Measurements from ENCODE around the gene PADI6. TPM values are rescaled to one million over a fixed set of nuclear protein-coding genes. Genes with fewer than 3 reads are reported as not detected.

The PADI6 gene
- total RNA-seq, 2 donors from 2014 or later = not detected

DNA sequence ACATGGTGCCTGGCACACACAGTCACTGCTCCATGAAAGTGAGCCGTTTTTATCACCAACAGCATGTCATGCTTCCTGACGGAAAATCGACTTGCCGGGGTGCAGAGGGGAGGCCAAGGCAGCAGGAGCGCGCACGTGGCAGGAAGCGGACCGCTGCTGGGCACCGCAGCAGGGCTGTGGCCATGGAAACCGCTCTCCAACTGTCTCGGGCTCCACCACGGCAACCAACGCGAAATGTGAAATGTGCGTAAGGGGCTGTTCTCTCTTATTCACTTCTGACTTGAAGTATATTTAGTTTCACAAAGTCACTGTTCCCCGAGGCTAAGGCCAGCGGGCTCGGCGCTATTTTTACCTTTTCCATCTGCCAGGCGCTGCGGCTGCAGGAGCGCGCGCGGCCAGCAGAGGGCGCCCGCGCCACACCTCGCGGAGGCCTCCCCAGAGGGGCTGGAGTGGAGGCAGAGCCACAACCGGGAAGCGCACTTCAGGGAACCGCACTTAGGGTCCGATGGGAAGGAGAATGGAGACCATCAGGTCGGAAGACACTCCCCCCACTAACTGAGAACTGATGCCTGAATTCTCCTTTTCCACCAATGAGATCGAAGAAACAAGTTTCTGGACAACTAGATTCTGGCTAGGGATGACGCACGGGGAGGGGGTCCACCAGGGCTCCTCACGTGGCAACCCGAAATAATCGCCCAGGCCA, 47.8 kb downstream of the PADI6 start:
- H3K4me1 Mint-ChIP-seq (ENCODE audit: low read depth) = peaks cover 15% of the 10 kb centered on the region
- H3K9me3 Mint-ChIP-seq = no peaks in the 10 kb centered on the region
- H3K4me3 Mint-ChIP-seq = no peak overlapping the region
- no peaks in the 10 kb centered on the region for H3K27me3 Mint-ChIP-seq (ENCODE audit: low read depth)
- no peak overlapping the region for H3K27ac Mint-ChIP-seq
- H3K36me3 Mint-ChIP-seq (ENCODE audit: insufficient read depth in 2 of 2) = peaks cover 9 to 60% of the 10 kb centered on the region in 2 donors
- peak; percentile 56 to 74 for DNase-seq
- peak; percentile 63 to 75 for ATAC-seq (replicated peaks in 1 of 2)

DNA sequence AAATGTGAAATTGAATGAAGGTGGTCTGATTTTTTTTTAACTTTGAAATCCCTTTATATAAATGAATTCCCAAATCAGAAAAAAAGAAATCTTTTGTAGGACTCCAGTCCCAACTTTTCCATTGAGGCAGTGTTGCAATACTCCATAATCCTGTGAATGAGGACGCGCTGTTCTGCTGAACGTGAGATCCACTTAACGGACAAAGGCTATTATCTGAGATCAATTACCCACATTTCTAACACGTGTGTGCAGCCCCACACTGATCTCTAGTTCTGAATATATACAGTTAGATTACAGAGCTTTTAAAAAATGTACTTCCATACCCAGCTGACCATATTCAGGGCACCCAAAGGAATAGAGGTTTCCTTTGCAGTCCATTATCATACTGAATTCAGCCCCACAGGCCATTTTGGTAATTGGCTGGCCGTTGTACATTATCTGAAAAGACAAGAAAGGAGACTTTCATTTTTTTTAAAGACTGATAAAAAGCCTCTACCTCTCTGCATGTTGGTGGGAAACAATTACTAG, 48.5 kb downstream of the PADI6 start:
- Mint-ChIP-seq H3K4me1 (ENCODE audit: low read depth) (peaks cover 15% of the 10 kb centered on the region), H3K27ac (no peak overlapping the region), H3K36me3 (ENCODE audit: insufficient read depth in 2 of 2) (peaks cover 8 to 58% of the 10 kb centered on the region in 2 donors), H3K27me3 (ENCODE audit: low read depth) (no peaks in the 10 kb centered on the region), H3K9me3 (no peaks in the 10 kb centered on the region), H3K4me3 (no peak overlapping the region)
- DNase-seq (no peak), ATAC-seq (replicated peaks in 1 of 2) (no peak)

DNA sequence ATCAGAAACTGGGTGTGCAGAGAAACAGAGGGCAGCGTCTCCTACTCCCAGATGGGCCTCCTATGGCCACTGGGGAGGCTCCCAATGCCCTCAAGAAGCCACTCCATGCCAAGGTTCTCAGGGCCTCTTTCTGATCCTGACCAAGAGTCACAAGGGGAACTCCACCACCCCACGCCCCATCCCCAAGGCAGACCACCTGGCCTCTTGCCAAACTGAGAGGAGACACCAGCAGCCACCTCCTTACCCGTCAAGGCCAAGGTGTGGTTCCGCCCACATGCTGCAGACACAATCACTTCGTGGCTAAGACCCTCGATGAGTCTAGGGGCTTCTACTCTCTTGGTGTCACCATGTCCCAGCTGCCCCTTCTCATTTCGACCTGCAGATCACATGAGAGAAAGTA, 50.5 kb downstream of the PADI6 start:
- Mint-ChIP-seq H3K4me1 (ENCODE audit: low read depth) (peaks cover 23% of the 10 kb centered on the region), H3K27me3 (ENCODE audit: low read depth) (no peaks in the 10 kb centered on the region), H3K27ac (peak overlapping the region; percentile 40), H3K4me3 (no peak overlapping the region), H3K36me3 (ENCODE audit: insufficient read depth in 2 of 2) (peaks cover 10 to 59% of the 10 kb centered on the region in 2 donors), H3K9me3 (no peaks in the 10 kb centered on the region)
- no peak for DNase-seq
- no peak for ATAC-seq (replicated peaks in 1 of 2)

DNA sequence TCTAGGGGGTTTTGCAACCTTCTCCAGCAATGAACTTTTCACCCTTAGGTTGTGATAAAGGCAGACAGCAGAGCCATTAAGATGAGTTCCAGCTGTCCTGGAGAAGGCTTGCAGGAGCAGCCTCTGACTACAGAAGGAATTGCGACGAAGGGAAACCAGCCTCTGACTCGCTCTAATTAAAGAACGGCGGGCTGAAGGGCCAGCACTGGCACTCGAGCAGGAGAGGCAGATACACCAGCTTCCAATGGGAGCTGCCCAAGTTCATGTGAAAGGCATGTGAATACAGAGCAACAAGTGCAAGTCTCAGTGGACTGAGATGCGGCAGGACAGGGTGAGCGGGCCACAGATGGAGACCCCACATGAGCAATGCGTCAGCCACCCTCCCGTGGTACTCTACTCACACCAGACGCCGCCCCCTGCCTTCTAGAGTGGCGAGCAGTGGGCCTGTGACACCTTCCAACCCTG, 51.8 kb downstream of the PADI6 start:
- H3K36me3 Mint-ChIP-seq (ENCODE audit: insufficient read depth in 2 of 2) = peaks cover 12 to 54% of the 10 kb centered on the region in 2 donors
- DNase-seq (no peak), ATAC-seq (replicated peaks in 1 of 2) (no peak)
- peaks cover 23% of the 10 kb centered on the region for H3K4me1 Mint-ChIP-seq (ENCODE audit: low read depth)
- H3K4me3 Mint-ChIP-seq = no peak overlapping the region
- H3K27ac Mint-ChIP-seq = no peak overlapping the region
- H3K9me3 Mint-ChIP-seq = no peaks in the 10 kb centered on the region
- no peaks in the 10 kb centered on the region for H3K27me3 Mint-ChIP-seq (ENCODE audit: low read depth)

DNA sequence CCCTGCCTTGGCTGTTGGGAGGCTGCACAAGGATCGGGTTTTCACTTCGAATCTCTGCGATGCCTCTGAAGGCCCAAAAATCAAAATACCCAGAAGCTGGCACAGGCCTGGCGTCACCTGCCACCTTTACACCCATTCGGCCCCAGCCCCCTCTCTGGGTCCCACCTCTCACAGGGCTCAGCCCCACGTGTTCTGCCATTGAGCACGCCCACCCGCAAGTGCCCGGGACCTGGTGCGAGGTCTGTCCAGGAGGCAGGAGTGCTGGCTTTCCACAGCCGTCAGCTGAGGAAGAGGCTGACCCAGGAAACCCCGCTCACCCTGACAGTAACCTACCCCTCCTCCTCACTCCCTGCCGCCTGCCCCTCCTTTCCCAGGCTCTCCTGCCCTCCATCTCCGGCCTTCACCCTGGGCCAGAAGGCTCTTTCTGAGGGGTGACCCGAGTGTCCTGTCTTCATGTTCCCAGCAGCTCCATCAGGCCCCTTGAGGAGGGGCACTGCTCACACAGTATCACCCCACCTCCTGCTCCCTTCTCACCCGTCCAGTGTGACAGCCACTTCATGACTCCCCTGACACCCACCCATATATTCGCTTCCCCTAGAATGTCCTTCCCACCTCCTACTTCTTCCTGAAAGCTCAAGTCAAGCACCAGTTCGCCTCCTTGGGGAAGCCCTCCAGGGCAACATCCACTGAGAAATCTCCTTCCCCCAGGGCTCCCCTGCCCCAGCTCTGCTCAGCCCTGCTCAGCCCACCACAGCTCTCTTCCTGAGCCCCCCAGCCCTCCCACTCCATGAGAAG, 54.0 kb downstream of the PADI6 start:
- Mint-ChIP-seq H3K4me3 (no peak overlapping the region), H3K36me3 (ENCODE audit: insufficient read depth in 2 of 2) (peaks cover 8 to 47% of the 10 kb centered on the region in 2 donors), H3K27ac (no peak overlapping the region), H3K4me1 (ENCODE audit: low read depth) (peaks cover 23% of the 10 kb centered on the region), H3K9me3 (no peaks in the 10 kb centered on the region), H3K27me3 (ENCODE audit: low read depth) (no peaks in the 10 kb centered on the region)
- ATAC-seq (replicated peaks in 1 of 2) (peak in 1 of 2 donors; percentile 28), DNase-seq (no peak)

DNA sequence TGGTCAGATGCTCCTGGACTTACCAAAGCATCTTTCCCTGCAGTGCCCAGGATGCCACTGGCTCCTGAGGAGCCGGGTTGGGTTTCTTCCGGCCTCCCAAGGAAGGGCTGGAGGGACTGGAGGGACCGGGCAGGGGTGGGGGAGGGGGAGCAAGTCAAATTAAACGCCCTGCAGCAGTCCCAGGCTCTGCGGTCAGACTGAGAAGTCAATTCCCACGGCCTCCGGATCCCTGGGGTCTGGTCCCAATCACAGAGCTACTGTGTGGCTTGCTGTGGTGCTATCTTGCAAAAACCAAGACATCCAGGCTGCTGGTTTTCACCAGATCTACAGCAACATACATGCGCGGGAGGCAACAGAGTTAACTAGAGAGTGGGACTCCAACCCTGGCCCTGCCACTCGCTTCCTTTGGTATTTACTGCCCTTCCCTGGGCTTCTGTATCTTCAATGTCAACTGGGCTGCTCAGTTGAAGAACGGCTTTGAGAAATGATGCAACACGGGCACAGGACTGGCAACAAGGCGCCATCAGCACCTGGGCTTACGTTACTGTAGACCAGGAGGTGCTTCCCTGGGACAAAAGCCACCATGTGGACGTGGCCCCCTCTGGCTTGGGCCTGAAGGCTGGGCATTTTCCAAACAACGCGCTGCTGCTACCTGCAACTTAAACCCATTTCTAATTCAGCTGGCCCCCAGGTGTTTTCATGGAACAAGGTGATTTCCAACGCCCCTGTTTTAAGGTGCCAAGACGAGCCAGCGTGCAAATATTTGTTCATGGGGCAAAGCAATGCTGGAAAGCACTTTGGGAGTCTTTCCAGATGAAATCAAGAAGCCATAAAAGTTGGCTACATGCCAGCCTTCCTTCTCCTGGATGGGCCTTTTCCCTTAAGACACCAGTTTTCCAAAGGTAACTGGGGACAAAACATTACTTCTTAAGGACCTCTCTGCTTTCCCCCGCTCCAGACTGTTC, 56.0 kb downstream of the PADI6 start:
- Mint-ChIP-seq H3K36me3 (ENCODE audit: insufficient read depth in 2 of 2) (peaks cover 10 to 41% of the 10 kb centered on the region in 2 donors), H3K4me3 (no peak overlapping the region), H3K9me3 (no peaks in the 10 kb centered on the region), H3K27ac (peak overlapping the region; percentile 15), H3K27me3 (ENCODE audit: low read depth) (no peaks in the 10 kb centered on the region), H3K4me1 (ENCODE audit: low read depth) (peaks cover 21% of the 10 kb centered on the region)
- DNase-seq (no peak), ATAC-seq (replicated peaks in 1 of 2) (no peak)

DNA sequence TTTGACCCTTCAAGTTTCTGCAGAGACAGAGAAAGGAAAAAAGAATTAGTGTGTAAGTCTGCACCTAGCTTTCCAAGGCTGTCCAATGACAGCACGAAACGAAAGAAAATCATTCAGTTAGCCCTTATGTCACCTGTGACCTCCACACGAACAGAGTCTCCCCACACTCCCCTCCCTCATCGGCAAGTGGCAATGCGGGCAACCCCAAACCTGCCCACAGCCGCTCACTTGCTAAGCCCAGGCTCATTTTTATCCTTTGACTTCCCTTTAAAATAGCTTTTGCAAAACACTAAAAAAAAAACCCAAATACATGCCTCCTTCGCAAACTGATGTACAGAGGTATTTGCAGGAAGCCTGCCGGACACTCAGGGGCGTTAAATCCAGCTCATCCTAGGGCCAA, 57.2 kb downstream of the PADI6 start:
- Mint-ChIP-seq H3K9me3 (no peaks in the 10 kb centered on the region), H3K27me3 (ENCODE audit: low read depth) (no peaks in the 10 kb centered on the region), H3K4me1 (ENCODE audit: low read depth) (peaks cover 29% of the 10 kb centered on the region), H3K27ac (no peak overlapping the region), H3K36me3 (ENCODE audit: insufficient read depth in 2 of 2) (peaks cover 10 to 36% of the 10 kb centered on the region in 2 donors), H3K4me3 (no peak overlapping the region)
- DNase-seq = no peak
- no peak for ATAC-seq (replicated peaks in 1 of 2)

DNA sequence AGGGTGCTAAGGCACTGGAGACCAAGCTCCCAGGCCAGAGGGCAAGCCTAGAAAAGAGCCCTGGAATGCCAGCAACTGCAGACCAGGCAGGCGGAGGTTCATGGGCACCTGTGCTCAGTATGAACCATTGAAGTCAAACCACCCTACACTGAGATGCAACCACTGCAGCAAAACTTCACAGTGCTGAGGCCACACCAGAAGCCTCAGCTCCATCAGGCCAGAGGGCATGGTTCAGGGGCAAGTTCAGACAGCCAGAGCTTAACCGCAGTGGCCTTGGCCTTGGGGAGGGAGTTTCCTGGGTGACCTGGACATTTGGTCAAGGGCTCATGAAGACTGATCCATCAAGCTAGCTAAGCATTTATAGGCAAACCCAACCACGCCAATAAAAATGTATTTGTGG, 60.4 kb downstream of the PADI6 start:
- Mint-ChIP-seq H3K9me3 (no peaks in the 10 kb centered on the region), H3K4me3 (no peak overlapping the region), H3K36me3 (ENCODE audit: insufficient read depth in 2 of 2) (peaks cover 4 to 28% of the 10 kb centered on the region in 2 donors), H3K27me3 (ENCODE audit: low read depth) (no peaks in the 10 kb centered on the region), H3K4me1 (ENCODE audit: low read depth) (peaks cover 47% of the 10 kb centered on the region), H3K27ac (peak overlapping the region; percentile 50)
- DNase-seq (no peak), ATAC-seq (replicated peaks in 1 of 2) (no peak)

DNA sequence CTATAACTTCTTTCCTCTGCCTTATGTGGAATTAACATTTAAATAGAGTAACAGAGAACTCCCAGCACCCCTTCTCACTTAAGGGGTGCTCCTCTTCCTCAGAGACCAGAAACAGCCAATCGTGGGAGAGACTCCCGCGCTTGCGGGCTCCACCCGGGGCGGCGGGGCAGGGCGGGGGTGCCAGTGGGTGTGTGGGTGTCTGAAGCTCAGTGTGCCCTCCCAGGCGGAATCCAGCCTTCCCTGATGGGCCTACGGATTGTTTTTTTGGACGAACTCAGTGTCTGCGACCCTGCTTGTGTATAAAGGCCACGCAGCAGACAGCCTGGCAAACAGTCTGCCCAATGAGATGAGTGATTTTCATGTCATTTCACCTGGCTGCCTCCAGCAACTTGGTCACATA, 61.3 kb downstream of the PADI6 start:
- DNase-seq = no peak
- Mint-ChIP-seq H3K27ac (no peak overlapping the region), H3K4me3 (no peak overlapping the region), H3K36me3 (ENCODE audit: insufficient read depth in 2 of 2) (peaks cover 4 to 28% of the 10 kb centered on the region in 2 donors), H3K9me3 (no peaks in the 10 kb centered on the region), H3K27me3 (ENCODE audit: low read depth) (no peaks in the 10 kb centered on the region), H3K4me1 (ENCODE audit: low read depth) (peaks cover 47% of the 10 kb centered on the region)
- ATAC-seq (replicated peaks in 1 of 2) = no peak

DNA sequence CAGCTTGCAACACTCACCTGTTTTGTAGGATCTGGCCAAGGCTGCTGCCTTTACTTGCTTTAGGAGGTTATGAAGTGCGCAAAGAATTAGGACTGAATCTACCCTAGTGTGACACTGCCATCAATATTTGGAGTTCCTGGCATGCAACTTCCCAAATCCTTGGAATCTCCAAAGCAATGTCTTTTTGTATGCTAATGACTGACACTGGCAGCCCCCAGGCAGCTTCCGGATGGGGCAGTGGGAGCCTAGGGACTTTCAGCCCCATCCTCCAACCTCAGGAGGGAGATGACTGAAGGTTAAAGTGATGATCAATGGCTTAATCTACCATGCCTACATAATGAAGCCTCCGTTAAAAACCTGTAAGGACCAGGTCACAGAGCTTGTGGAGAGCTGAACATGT, 62.0 kb downstream of the PADI6 start:
- peak overlapping the region; percentile 42 for H3K27ac Mint-ChIP-seq
- no peak for ATAC-seq (replicated peaks in 1 of 2)
- H3K27me3 Mint-ChIP-seq (ENCODE audit: low read depth) = no peaks in the 10 kb centered on the region
- H3K4me3 Mint-ChIP-seq = no peak overlapping the region
- H3K4me1 Mint-ChIP-seq (ENCODE audit: low read depth) = peaks cover 47% of the 10 kb centered on the region
- H3K9me3 Mint-ChIP-seq = no peaks in the 10 kb centered on the region
- DNase-seq = no peak
- H3K36me3 Mint-ChIP-seq (ENCODE audit: insufficient read depth in 2 of 2) = peaks cover 3 to 24% of the 10 kb centered on the region in 2 donors

DNA sequence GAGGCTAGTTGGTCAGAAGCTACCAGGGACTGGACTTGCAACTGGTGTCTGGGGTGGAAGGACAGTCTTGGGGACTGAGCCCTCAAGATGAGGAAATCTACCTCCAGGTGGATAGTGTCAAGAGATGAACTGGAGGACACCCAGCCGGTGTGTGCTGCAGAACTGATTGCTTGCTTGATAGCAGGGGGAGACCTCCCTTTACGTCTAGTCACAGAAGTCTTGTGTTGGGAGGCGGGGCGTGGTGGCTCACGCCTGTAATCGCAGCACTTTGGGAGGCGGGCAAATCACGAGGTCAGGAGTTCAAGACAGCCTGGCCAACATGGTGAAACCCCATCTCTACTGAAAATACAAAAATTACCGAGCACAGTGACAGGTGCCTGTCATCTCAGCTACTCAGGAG, 62.6 kb downstream of the PADI6 start:
- Mint-ChIP-seq H3K27ac (no peak overlapping the region), H3K4me1 (ENCODE audit: low read depth) (peaks cover 47% of the 10 kb centered on the region), H3K4me3 (peak overlapping the region in 1 of 2 donors; percentile 27), H3K27me3 (ENCODE audit: low read depth) (no peaks in the 10 kb centered on the region), H3K9me3 (no peaks in the 10 kb centered on the region), H3K36me3 (ENCODE audit: insufficient read depth in 2 of 2) (peaks cover 6 to 23% of the 10 kb centered on the region in 2 donors)
- ATAC-seq (replicated peaks in 1 of 2) (no peak), DNase-seq (no peak)

DNA sequence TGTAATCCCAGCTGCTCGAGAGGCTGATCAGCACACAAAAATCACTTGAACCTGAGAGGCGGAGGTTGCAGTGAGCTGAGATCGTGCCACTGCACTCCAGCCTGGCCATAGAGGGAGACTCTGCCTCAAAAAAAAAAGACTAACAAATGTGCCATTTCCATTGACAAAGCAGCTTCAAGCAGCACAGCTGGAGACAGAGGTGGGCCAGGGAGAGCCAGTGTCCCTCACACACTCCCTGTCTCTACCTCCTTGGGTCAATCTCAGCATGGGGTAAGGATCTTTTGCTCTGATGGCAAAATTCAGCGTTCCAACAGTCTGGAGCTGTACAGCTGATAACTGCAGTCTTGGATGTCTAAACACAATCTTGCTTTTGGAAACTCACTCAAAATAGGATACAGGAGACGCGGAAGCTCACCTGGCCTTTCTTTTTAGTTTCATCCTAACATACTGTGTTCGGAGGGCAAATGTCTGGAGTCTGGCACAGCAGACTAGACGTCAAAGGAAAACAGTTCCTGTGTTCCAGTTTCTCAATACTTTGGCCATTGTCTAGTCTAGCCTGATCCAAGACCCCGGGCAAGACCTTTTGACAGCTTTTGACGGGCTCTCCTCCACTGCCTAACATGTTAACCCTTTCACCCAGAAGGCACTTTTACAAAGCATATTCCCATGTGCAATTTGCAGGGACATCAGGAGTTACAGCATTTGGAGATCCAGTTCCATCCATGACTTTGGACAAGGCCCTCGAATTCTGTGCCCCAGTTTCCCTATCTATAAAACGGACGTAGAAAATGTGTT, 64.6 kb downstream of the PADI6 start:
- H3K9me3 Mint-ChIP-seq = no peaks in the 10 kb centered on the region
- peaks cover 61% of the 10 kb centered on the region for H3K4me1 Mint-ChIP-seq (ENCODE audit: low read depth)
- H3K36me3 Mint-ChIP-seq (ENCODE audit: insufficient read depth in 2 of 2) = peaks cover 9 to 30% of the 10 kb centered on the region in 2 donors
- DNase-seq (no peak), ATAC-seq (replicated peaks in 1 of 2) (no peak)
- no peaks in the 10 kb centered on the region for H3K27me3 Mint-ChIP-seq (ENCODE audit: low read depth)
- peak overlapping the region; percentile 74 to 88 for H3K4me3 Mint-ChIP-seq
- peak overlapping the region; percentile 70 for H3K27ac Mint-ChIP-seq
